WTC11 (cell line): ENCODE measurements around the gene PLXDC2. TPM values are rescaled to one million over a fixed set of nuclear protein-coding genes. Genes with fewer than 3 reads are reported as not detected.

Source experiments
- ATAC-seq: fragments of 200-7000 bp; cut with Tn5 transposase; 2 replicates; pipeline ENCODE4 v1.10.0; 2021; ENCODE audit warnings: mild to moderate bottlenecking, moderate library complexity
- CTCF ChIA-PET: fragments of 300-600 bp; sonication (Branson Sonifier 250); formaldehyde crosslinking; loops from one replicate; lab custom pipeline; 2021; ENCODE audit warnings: antibody characterized with exemption; lab: Charles Lee
- POLR2A ChIA-PET: fragments of 350-600 bp; sonication (Branson Sonifier 250); formaldehyde crosslinking; loops from one replicate; lab custom pipeline; 2021; ENCODE audit warnings: antibody characterized with exemption; lab: Charles Lee
- DNase-seq: peaks from one replicate; pipeline ENCODE4 v3.0.0; 2021; ENCODE audit warnings: low spot score
- H3K27ac Mint-ChIP-seq: 2 replicates; pipeline ENCODE4 v1.8.0; 2021; ENCODE audit warnings: mixed read lengths
- H3K27me3 Mint-ChIP-seq: 2 replicates; pipeline ENCODE4 v1.8.0; 2021; ENCODE audit warnings: low read depth, mild to moderate bottlenecking, moderate library complexity, mixed read lengths
- H3K36me3 Mint-ChIP-seq: 2 replicates; pipeline ENCODE4 v1.8.0; 2021; ENCODE audit warnings: mixed read lengths
- H3K4me1 Mint-ChIP-seq: 2 replicates; pipeline ENCODE4 v1.8.0; 2022; ENCODE audit warnings: mixed read lengths
- H3K4me3 Mint-ChIP-seq: 2 replicates; pipeline ENCODE4 v1.8.0; 2021; ENCODE audit warnings: mild to moderate bottlenecking, moderate library complexity, mixed read lengths
- H3K9me3 Mint-ChIP-seq: 2 replicates; pipeline ENCODE4 v1.8.0; 2021; ENCODE audit warnings: mixed read lengths
- ATF1 ChIP-seq: sonication (generic); formaldehyde crosslinking; IDR thresholded peaks from 2 replicates; pipeline ENCODE4 v1.8.1; 2023; ENCODE audit warnings: mild to moderate bottlenecking, moderate library complexity, missing genetic modification reagents
- CDX4 ChIP-seq: fragments of 250-450 bp; sonication (Bioruptor Pico); IDR thresholded peaks from 2 replicates; pipeline ENCODE4 v1.9.0; 2021; ENCODE audit warnings: moderate library complexity, mild to moderate bottlenecking, inconsistent platforms, borderline replicate concordance
- FOXK1 ChIP-seq: sonication (generic); formaldehyde crosslinking; IDR thresholded peaks from 2 replicates; pipeline ENCODE4 v1.8.0; 2022; ENCODE audit warnings: mild to moderate bottlenecking, moderate library complexity, missing genetic modification reagents
- FOXP1 ChIP-seq: sonication (generic); formaldehyde crosslinking; IDR thresholded peaks from 2 replicates; pipeline ENCODE4 v1.8.0; 2022; ENCODE audit warnings: missing genetic modification reagents, mild to moderate bottlenecking, moderate library complexity, borderline replicate concordance
- GABPB1 ChIP-seq: sonication (generic); formaldehyde crosslinking; IDR thresholded peaks from 2 replicates; pipeline ENCODE4 v1.8.1; 2023; ENCODE audit warnings: mild to moderate bottlenecking, missing genetic modification reagents
- GRHL2 ChIP-seq: fragments of 250-450 bp; sonication (Bioruptor Pico); IDR thresholded peaks from 2 replicates; pipeline ENCODE4 v1.8.0; 2022; ENCODE audit warnings: mild to moderate bottlenecking, moderate library complexity; ENCODE audit not compliant: insufficient replicate concordance, severe bottlenecking
- GTF2I ChIP-seq: fragments of 250-450 bp; sonication (Bioruptor Pico); conservative IDR thresholded peaks from 2 replicates; pipeline ENCODE4 v1.4.0; 2021; ENCODE audit warnings: mild to moderate bottlenecking
- HMGA2 ChIP-seq: fragments of 250-450 bp; sonication (Bioruptor Pico); IDR thresholded peaks from 2 replicates; pipeline ENCODE4 v1.4.0; 2021; ENCODE audit warnings: mild to moderate bottlenecking, moderate library complexity
- KAT7 ChIP-seq: sonication (generic); formaldehyde crosslinking; IDR thresholded peaks from 2 replicates; pipeline ENCODE4 v1.8.1; 2023; ENCODE audit warnings: missing genetic modification reagents, mild to moderate bottlenecking, borderline replicate concordance
- MYBL2 ChIP-seq: sonication (generic); formaldehyde crosslinking; IDR thresholded peaks from 2 replicates; pipeline ENCODE4 v1.8.1; 2023; ENCODE audit warnings: mild to moderate bottlenecking, moderate library complexity, missing genetic modification reagents
- NFE2L1 ChIP-seq: sonication (generic); formaldehyde crosslinking; IDR thresholded peaks from 2 replicates; pipeline ENCODE4 v1.8.1; 2023; ENCODE audit warnings: missing genetic modification reagents
- NR1H2 ChIP-seq: sonication (generic); formaldehyde crosslinking; IDR thresholded peaks from 2 replicates; pipeline ENCODE4 v1.9.0; 2021; ENCODE audit warnings: mild to moderate bottlenecking, moderate library complexity, missing genetic modification reagents
- PRRX2 ChIP-seq: fragments of 250-450 bp; sonication (Bioruptor Pico); IDR thresholded peaks from 2 replicates; pipeline ENCODE4 v1.8.0; 2021; ENCODE audit warnings: mild to moderate bottlenecking
- STAT6 ChIP-seq: sonication (generic); formaldehyde crosslinking; conservative IDR thresholded peaks from 2 replicates; pipeline ENCODE4 v1.8.1; 2023; ENCODE audit warnings: mild to moderate bottlenecking, low read depth, missing genetic modification reagents, moderate library complexity
- TEAD4 ChIP-seq: sonication (generic); formaldehyde crosslinking; IDR thresholded peaks from 2 replicates; pipeline ENCODE4 v1.8.0; 2022; ENCODE audit warnings: mild to moderate bottlenecking, missing genetic modification reagents
- TP53 ChIP-seq: sonication (generic); formaldehyde crosslinking; IDR thresholded peaks from 2 replicates; pipeline ENCODE4 v1.8.1; 2023; ENCODE audit warnings: mild to moderate bottlenecking, missing genetic modification reagents
- ZNF232 ChIP-seq: sonication (generic); formaldehyde crosslinking; IDR thresholded peaks from 2 replicates; pipeline ENCODE4 v1.8.0; 2022; ENCODE audit warnings: mild to moderate bottlenecking, missing genetic modification reagents
- ZNF416 ChIP-seq: fragments of 250-450 bp; sonication (Bioruptor Pico); IDR thresholded peaks from 2 replicates; pipeline ENCODE4 v1.9.0; 2021; ENCODE audit warnings: mild to moderate bottlenecking, inconsistent platforms
- ZSCAN18 ChIP-seq: fragments of 250-450 bp; sonication (Bioruptor Pico); IDR thresholded peaks from 2 replicates; pipeline ENCODE4 v2.1.2; 2022; ENCODE audit warnings: mild to moderate bottlenecking, moderate library complexity
- total RNA-seq: library from RNA; stranded (reverse); gene quantifications from 3 replicates; pipeline ENCODE4 v1.2.3, GENCODE V29; 2021
- TF ChIP-seq, protein P1 (sequence below): sonication (generic); formaldehyde crosslinking; IDR thresholded peaks from 2 replicates; pipeline ENCODE4 v1.8.1; 2023; ENCODE audit warnings: mild to moderate bottlenecking, missing genetic modification reagents, moderate library complexity
- TF ChIP-seq, protein P2 (sequence below): sonication (generic); formaldehyde crosslinking; IDR thresholded peaks from 2 replicates; pipeline ENCODE4 v1.8.1; 2022; ENCODE audit warnings: mild to moderate bottlenecking, missing genetic modification reagents, moderate library complexity, borderline replicate concordance
- TF ChIP-seq, protein P3 (sequence below): sonication (generic); formaldehyde crosslinking; IDR thresholded peaks from 2 replicates; pipeline ENCODE4 v1.8.1; 2022; ENCODE audit warnings: missing genetic modification reagents, borderline replicate concordance
- TF ChIP-seq, protein P4 (sequence below): sonication (generic); formaldehyde crosslinking; IDR thresholded peaks from 2 replicates; pipeline ENCODE4 v1.8.0; 2022; ENCODE audit warnings: mild to moderate bottlenecking, missing genetic modification reagents

PLXDC2 gene
- total RNA-seq, 1 experiment from 2014 or later: 31.7 TPM

- no peak for TF ChIP-seq STAT6 (CRISPR knock-in tag)
- TF ChIP-seq MYBL2 (CRISPR knock-in tag): no peak
These were observed 256.9 kb downstream of the PLXDC2 start (continued) for GRCh38 chr10:20073167-20073566.

GRCh38 chr10:20075713-20076112 lies 259.5 kb downstream of the PLXDC2 start:
- Mint-ChIP-seq H3K4me3 (no peak overlapping the region), H3K36me3 (peaks cover 22% of the 10 kb centered on the region), H3K27me3 (no peaks in the 10 kb centered on the region), H3K4me1 (peaks cover 5% of the 10 kb centered on the region), H3K9me3 (peaks cover 27% of the 10 kb centered on the region), H3K27ac (no peak overlapping the region)
- ChIA-PET CTCF (no interaction called here), POLR2A (no interaction called here)
- ATAC-seq (no peak), DNase-seq (no peak)
- no peak for TF ChIP-seq NFE2L1 (CRISPR knock-in tag)
- no peak for TF ChIP-seq ATF1 (CRISPR knock-in tag)
- TF ChIP-seq HMGA2 (CRISPR knock-in tag): no peak
- no peak for TF ChIP-seq ZNF232
- no peak for TF ChIP-seq TEAD4 (CRISPR knock-in tag)
- TF ChIP-seq, protein P1, sequence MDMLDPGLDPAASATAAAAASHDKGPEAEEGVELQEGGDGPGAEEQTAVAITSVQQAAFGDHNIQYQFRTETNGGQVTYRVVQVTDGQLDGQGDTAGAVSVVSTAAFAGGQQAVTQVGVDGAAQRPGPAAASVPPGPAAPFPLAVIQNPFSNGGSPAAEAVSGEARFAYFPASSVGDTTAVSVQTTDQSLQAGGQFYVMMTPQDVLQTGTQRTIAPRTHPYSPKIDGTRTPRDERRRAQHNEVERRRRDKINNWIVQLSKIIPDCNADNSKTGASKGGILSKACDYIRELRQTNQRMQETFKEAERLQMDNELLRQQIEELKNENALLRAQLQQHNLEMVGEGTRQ (CRISPR knock-in tag): no peak
- TF ChIP-seq TP53 (CRISPR knock-in tag): no peak
- TF ChIP-seq NR1H2: no peak
- no peak for TF ChIP-seq ZSCAN18 (CRISPR knock-in tag)
- TF ChIP-seq, protein P2, sequence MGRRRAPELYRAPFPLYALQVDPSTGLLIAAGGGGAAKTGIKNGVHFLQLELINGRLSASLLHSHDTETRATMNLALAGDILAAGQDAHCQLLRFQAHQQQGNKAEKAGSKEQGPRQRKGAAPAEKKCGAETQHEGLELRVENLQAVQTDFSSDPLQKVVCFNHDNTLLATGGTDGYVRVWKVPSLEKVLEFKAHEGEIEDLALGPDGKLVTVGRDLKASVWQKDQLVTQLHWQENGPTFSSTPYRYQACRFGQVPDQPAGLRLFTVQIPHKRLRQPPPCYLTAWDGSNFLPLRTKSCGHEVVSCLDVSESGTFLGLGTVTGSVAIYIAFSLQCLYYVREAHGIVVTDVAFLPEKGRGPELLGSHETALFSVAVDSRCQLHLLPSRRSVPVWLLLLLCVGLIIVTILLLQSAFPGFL: no peak
- no peak for TF ChIP-seq GRHL2 (CRISPR knock-in tag)
- TF ChIP-seq, protein P3, sequence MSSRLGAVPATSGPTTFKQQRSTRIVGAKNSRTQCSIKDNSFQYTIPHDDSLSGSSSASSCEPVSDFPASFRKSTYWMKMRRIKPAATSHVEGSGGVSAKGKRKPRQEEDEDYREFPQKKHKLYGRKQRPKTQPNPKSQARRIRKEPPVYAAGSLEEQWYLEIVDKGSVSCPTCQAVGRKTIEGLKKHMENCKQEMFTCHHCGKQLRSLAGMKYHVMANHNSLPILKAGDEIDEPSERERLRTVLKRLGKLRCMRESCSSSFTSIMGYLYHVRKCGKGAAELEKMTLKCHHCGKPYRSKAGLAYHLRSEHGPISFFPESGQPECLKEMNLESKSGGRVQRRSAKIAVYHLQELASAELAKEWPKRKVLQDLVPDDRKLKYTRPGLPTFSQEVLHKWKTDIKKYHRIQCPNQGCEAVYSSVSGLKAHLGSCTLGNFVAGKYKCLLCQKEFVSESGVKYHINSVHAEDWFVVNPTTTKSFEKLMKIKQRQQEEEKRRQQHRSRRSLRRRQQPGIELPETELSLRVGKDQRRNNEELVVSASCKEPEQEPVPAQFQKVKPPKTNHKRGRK (CRISPR knock-in tag): no peak
- no peak for TF ChIP-seq PRRX2 (CRISPR knock-in tag)

DNA sequence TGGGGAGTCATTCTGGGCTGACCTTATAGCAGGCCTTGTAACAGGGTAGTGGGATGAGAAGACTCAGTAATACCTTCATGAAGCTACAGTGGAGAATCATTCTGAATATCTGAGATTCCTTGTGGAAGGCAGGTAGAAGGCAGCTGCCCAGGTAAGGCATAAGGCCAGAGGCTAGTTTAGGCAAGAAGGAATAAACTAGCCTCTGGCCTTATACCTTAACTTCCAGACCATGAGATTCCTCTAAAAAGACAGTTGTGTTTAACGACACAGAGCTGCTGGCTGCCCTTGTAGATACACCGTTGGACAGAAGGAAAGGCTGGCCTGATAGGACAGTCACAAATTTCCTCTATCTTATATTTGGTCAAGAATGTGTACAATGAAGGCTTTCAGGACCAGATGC lies 268.2 kb downstream of the PLXDC2 start:
- CTCF ChIA-PET: interaction anchor here (0.9 kb wide), 1 partner anchor 21 kb away, joined by 4 read pairs; no protein-coding TSS in a partner anchor
- Mint-ChIP-seq H3K9me3 (peaks cover 7% of the 10 kb centered on the region), H3K27me3 (no peaks in the 10 kb centered on the region), H3K4me3 (no peak overlapping the region), H3K27ac (no peak overlapping the region), H3K36me3 (peaks cover 3% of the 10 kb centered on the region), H3K4me1 (peaks cover 21% of the 10 kb centered on the region)
- ATAC-seq (no peak), DNase-seq (no peak)
- no peak for TF ChIP-seq FOXP1 (CRISPR knock-in tag)
- TF ChIP-seq GTF2I (CRISPR knock-in tag): no peak
- no peak for TF ChIP-seq ZNF416 (CRISPR knock-in tag)
- TF ChIP-seq FOXK1 (CRISPR knock-in tag): no peak
- TF ChIP-seq PRRX2 (CRISPR knock-in tag): no peak
- TF ChIP-seq, protein P4, sequence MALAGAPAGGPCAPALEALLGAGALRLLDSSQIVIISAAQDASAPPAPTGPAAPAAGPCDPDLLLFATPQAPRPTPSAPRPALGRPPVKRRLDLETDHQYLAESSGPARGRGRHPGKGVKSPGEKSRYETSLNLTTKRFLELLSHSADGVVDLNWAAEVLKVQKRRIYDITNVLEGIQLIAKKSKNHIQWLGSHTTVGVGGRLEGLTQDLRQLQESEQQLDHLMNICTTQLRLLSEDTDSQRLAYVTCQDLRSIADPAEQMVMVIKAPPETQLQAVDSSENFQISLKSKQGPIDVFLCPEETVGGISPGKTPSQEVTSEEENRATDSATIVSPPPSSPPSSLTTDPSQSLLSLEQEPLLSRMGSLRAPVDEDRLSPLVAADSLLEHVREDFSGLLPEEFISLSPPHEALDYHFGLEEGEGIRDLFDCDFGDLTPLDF: no peak
- TF ChIP-seq CDX4 (CRISPR knock-in tag): no peak
- TF ChIP-seq GABPB1 (CRISPR knock-in tag): no peak
- no peak for TF ChIP-seq KAT7 (CRISPR knock-in tag)
- POLR2A ChIA-PET: no interaction called here
